ENCODE results near the gene FAM168B.

Gene FAM168B

GRCh38 chr2:131043199-131044074, 49.8 kb downstream of the FAM168B start:
- no peak overlapping the region for H3K4me3 Mint-ChIP-seq
- H3K36me3 Mint-ChIP-seq: peaks cover 29 to 35% of the 10 kb centered on the region in 2 donors
- no peaks in the 10 kb centered on the region for H3K9me3 Mint-ChIP-seq
- peaks cover 11 to 25% of the 10 kb centered on the region in 2 donors for H3K4me1 Mint-ChIP-seq
- no peak for ATAC-seq (replicated peaks)
- no peak for DNase-seq
- peaks cover 21 to 33% of the 10 kb centered on the region in 2 donors for H3K27me3 Mint-ChIP-seq
- H3K27ac Mint-ChIP-seq: peak overlapping the region; percentile 5

DNA sequence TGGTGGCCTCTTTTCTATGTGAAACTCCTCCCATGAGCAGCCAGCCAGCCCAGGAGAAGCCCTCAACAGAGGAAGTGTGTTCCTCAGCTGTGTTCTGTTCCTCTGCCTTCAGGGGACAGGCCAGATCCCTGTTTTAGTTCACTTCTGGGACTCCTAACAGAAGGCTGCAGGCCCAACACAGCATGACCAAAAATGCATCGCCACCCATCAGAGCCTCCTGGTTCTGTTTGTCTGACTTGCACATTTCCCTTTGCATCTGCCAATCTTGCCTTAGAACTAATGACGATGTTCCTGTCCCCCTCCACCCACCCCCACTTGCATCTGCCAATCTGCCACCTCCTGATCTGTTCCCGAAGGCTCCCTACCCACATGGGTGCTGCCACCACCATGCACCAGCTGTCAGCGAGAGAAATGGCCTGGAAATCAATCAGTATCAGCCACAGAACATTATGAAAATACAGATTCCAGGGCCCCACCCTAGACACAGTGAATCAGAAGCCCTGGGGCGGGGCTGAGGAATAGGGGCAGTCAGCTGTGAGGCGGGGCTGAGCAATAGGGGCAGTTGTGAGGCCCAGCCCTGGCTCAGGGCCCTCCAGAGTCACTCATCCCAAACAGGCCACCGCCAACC, 51.0 kb downstream of the FAM168B start:
- no peak for ATAC-seq (replicated peaks)
- peaks cover 11 to 25% of the 10 kb centered on the region in 2 donors for H3K4me1 Mint-ChIP-seq

DNA sequence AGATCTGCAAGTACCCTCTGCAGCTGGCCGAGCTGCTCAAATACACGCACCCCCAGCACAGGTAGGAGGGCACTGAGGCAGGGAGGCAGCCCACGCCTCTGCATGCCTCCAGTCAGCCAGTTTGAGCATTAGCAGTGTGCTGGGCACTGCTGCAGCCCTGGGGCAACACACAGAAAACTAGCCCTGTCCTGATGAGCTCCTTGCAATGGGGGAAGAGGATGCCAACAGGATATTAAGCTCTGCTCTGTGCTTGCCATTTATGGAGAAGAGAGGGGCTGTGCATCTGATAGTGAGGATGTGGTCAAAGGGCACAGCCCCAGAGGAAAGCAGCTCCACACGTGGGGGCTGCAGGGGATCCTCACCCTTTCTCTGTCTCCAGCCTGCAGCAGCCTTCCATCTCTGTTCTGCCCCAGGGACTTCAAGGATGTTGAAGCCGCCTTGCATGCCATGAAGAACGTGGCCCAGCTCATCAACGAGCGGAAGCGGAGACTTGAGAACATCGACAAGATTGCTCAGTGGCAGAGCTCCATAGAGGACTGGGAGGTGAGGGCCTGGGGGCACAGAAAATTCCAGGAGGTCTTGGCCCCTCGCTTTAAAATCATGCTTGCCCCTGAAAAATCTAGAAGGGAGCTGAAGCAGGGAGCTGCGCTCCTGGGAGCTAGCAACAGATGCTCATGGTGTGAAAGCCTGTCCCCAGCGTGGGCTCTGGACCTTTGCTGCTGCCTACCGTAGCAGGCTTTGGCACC, 51.7 kb downstream of the FAM168B start:
- no peaks in the 10 kb centered on the region for H3K9me3 Mint-ChIP-seq
- DNase-seq: no peak
- H3K4me3 Mint-ChIP-seq: no peak overlapping the region
- H3K27me3 Mint-ChIP-seq: peaks cover 30 to 52% of the 10 kb centered on the region in 2 donors
- peaks cover 21 to 22% of the 10 kb centered on the region in 2 donors for H3K36me3 Mint-ChIP-seq
- peaks cover 11 to 25% of the 10 kb centered on the region in 2 donors for H3K4me1 Mint-ChIP-seq
- H3K27ac Mint-ChIP-seq: no peak overlapping the region
- no peak for ATAC-seq (replicated peaks)

More for the DNA sequence above, 51.0 kb downstream of the FAM168B start:
- no peak for DNase-seq
- Mint-ChIP-seq H3K9me3 (no peaks in the 10 kb centered on the region), H3K36me3 (peaks cover 26 to 27% of the 10 kb centered on the region in 2 donors), H3K27me3 (peaks cover 28 to 45% of the 10 kb centered on the region in 2 donors), H3K27ac (no peak overlapping the region), H3K4me3 (no peak overlapping the region)

DNA sequence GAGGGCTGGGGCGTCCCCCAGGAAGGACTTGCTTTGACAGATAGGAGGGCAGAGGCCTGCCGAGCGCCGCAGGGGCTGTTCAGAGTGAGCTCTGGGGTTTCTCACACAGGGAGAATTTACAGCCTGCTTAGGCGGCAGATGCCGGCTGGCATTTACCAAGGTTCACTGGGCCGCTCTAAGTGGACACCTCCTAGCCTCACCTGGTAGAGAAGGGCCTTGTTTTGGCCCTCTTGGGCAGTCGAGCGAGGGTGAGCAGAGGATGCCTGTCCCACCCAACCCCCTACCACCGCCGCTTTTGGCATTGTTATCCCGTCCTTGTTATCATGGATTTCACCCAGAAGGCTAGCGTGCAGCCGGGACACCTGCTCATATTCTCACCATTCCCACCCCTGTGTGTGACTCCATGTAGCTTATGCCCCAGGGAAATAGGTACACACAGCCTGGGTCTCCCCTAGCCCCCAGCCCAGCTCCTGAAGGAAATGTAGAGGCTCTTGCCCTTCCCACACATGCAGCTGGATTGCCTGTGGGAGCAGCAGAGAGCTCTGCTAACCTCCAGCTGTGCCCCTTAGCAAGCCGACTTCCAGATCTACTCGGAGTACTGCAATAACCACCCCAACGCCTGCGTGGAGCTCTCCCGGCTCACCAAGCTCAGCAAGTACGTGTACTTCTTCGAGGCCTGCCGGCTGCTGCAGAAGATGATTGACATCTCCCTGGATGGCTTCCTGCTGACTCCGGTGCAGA, 52.4 kb downstream of the FAM168B start:
- Mint-ChIP-seq H3K4me1 (peaks cover 11 to 25% of the 10 kb centered on the region in 2 donors), H3K9me3 (no peaks in the 10 kb centered on the region), H3K36me3 (peaks cover 15 to 19% of the 10 kb centered on the region in 2 donors), H3K4me3 (peak overlapping the region; percentile 31 to 53), H3K27me3 (peaks cover 36 to 59% of the 10 kb centered on the region in 2 donors), H3K27ac (no peak overlapping the region)
- DNase-seq (no peak), ATAC-seq (replicated peaks) (no peak)

DNA sequence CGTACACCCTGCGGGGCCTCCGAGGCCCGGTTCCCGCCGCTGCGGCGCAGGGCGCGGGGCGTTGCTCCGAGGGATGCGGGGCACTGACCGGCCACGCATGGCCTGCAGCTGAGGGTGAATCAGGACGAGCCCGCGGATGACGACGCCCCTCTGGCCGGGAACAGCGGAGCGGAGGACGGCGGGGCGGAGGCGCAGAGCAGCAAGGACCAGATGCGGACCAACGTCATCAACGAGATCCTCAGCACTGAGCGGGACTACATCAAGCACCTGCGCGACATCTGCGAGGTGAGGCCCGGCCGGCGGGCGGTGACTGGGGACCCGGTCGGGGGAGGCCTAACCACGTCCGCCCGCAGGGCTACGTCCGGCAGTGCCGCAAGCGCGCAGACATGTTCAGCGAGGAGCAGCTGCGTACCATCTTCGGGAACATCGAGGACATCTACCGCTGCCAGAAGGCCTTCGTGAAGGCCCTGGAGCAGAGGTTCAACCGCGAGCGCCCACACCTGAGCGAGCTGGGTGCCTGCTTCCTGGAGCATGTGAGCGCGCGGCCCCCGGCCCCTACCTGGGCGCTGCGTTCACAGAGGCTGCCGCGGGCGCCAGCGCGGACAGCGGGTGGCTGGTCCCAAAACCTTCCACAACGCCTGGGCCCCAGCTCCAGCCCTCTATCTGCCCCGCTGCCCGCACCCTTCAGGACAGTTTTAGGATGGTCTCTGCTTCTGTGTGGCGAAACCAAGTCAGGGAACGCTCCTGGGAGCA, 53.2 kb downstream of the FAM168B start:
- DNase-seq: no peak
- Mint-ChIP-seq H3K4me3 (peak overlapping the region in 1 of 2 donors; percentile 53), H3K9me3 (no peaks in the 10 kb centered on the region), H3K27me3 (peaks cover 40 to 67% of the 10 kb centered on the region in 2 donors), H3K4me1 (peaks cover 11 to 25% of the 10 kb centered on the region in 2 donors), H3K27ac (no peak overlapping the region), H3K36me3 (peaks cover 15 to 19% of the 10 kb centered on the region in 2 donors)
- ATAC-seq (replicated peaks): peak; percentile 42 to 57

DNA sequence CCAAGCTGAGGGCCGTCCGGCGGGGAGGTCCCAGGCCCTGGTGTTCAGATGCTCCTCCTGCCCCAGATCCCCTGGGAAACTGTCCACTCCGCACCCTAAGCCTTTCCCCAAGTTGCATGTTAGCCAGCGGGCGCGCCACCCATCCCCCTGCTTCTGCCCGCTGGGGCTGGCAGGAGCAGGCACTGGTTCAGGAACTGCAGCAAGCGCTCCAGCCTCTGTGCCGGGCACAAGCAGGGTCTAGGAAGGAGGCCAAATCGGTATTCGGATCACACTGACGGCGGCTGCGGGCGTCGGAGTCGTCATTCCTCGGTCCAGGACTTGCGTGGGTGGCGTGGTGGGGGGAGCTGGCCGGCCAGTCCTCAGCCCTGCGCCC, 53.7 kb downstream of the FAM168B start:
- Mint-ChIP-seq H3K27me3 (peaks cover 40 to 69% of the 10 kb centered on the region in 2 donors), H3K4me1 (peaks cover 11 to 25% of the 10 kb centered on the region in 2 donors), H3K36me3 (peaks cover 15 to 19% of the 10 kb centered on the region in 2 donors), H3K9me3 (no peaks in the 10 kb centered on the region), H3K4me3 (no peak overlapping the region), H3K27ac (no peak overlapping the region)
- ATAC-seq (replicated peaks) (no peak), DNase-seq (no peak)

GRCh38 chr2:131039101-131039440, 54.2 kb downstream of the FAM168B start:
- Mint-ChIP-seq H3K27ac (no peak overlapping the region), H3K9me3 (no peaks in the 10 kb centered on the region), H3K4me3 (no peak overlapping the region), H3K4me1 (peaks cover 11 to 25% of the 10 kb centered on the region in 2 donors), H3K36me3 (peaks cover 13 to 17% of the 10 kb centered on the region in 2 donors), H3K27me3 (peaks cover 43 to 74% of the 10 kb centered on the region in 2 donors)
- DNase-seq: no peak
- no peak for ATAC-seq (replicated peaks)

DNA sequence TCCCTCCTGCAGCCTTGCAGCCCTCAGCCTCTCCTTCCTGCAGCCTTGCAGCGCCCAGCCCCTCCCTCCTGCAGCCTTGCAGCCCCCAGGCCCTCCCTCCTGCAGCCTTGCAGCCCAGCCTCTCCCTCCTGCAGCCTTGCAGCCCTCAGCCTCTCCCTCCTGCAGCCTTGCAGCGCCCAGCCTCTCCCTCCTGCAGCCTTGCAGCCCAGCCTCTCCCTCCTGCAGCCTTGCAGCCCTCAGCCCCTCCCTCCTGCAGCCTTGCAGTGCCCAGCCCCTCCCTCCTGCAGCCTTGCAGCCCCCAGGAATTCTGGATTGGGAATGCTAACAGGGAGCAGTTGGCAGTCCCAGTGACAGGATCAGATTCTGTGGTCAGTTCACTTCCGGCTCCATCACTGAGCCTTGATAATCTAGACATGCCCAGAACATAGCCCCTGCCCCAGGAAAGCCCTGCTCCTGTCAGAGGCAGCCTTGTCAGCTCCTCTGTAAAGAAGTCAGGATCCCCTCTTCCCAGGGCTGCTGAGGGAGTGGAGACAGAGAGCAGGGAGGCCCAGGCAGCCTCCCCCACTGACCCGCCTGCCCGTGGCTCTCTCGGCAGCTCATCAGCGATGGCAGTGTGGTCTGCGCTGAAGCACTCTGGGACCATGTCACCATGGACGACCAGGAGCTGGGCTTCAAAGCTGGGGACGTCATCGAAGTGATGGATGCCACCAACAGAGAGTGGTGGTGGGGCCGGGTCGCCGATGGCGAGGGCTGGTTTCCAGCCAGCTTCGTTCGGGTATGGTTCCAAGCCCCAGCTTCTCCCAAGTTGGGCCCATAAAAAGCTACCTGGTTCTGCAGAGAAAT, 54.8 kb downstream of the FAM168B start:
- Mint-ChIP-seq H3K27me3 (peaks cover 49 to 80% of the 10 kb centered on the region in 2 donors), H3K27ac (no peak overlapping the region), H3K4me3 (no peak overlapping the region), H3K9me3 (no peaks in the 10 kb centered on the region), H3K4me1 (peaks cover 11 to 25% of the 10 kb centered on the region in 2 donors), H3K36me3 (peaks cover 9 to 13% of the 10 kb centered on the region in 2 donors)
- no peak for DNase-seq
- ATAC-seq (replicated peaks): no peak

DNA sequence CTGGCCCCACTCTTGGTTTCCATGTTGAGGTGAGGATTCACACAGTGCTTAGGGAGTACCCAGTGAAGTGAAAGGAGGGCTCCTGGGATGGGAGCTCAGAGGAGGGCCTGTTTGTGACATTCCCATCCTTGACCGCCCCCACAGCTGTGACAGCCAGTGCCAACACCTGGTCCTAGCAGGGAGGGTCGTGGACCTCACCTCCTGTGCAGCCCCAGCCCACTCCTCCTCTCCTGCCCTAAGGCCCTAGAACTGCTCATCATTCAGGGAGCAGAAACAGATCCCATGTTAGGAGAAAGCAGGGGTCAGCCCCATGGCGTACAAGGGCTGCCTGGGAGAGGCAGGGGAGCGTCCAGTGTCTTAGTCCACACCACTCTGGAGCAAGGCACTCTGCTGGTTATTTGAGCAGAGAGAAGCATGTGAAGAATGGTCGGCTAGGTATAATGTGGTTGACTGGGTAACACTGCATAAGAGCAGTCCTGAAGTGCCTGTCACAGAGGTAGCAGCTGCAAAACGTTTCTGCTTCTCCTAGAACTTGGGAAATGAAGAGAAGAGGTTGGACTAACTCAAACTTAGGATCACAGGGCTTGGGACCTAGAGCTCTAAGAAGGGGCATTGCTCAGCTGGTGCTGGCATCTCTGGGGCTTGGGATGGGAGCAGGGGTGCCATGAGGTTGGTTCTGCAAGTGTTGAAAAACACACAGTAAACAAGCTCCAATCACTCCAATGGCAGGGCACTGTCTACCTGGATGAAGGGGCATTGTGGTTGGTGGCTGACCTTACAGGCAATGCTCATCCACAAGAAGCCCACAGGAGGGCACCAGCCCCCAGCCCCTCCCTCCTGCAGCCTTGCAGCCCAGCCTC, 55.6 kb downstream of the FAM168B start:
- no peak for ATAC-seq (replicated peaks)
- H3K36me3 Mint-ChIP-seq: peaks cover 9 to 13% of the 10 kb centered on the region in 2 donors
- no peak overlapping the region for H3K27ac Mint-ChIP-seq

DNA sequence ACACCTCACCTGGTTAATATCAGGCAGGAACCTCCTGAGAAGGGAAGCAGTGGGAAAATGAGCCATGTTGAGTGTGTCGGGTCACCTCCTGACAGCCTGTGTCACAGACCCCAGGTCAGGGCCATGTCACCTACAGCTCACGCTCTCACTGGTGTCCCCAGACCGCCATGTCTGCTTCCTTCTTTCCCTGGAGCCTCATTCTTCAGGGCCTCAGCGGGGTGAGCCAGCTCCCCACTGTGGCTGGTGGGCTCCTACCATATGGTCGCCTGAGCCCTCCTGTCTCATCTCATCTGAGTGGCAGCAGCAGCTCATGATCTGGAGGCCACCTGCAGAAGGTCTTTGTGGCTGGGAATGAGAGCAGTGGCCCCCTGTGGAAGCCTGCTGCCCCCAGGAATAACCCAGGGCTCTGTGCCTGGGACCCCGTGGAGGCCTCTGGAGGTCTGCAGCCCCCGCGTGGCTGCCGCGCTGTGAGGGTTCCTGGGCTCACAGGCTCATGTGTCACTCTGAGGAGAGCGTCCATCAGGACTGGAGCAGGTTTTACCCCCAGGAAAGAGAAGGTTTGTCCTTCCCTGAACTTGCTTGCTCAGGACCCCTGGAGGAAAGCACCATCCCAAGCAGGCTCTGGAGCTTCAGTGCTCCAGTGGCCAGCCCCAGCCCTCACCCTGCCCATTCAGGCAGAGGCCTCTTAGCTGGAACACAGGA, 56.4 kb downstream of the FAM168B start:
- ATAC-seq (replicated peaks): no peak
- Mint-ChIP-seq H3K27me3 (peaks cover 57 to 87% of the 10 kb centered on the region in 2 donors), H3K36me3 (peaks cover 6 to 13% of the 10 kb centered on the region in 2 donors), H3K27ac (no peak overlapping the region), H3K4me1 (peaks cover 11 to 25% of the 10 kb centered on the region in 2 donors), H3K4me3 (no peak overlapping the region), H3K9me3 (no peaks in the 10 kb centered on the region)
- no peak for DNase-seq

More for the DNA sequence above, 55.6 kb downstream of the FAM168B start:
- Mint-ChIP-seq H3K27me3 (peaks cover 52 to 85% of the 10 kb centered on the region in 2 donors), H3K9me3 (no peaks in the 10 kb centered on the region), H3K4me1 (peaks cover 11 to 25% of the 10 kb centered on the region in 2 donors), H3K4me3 (no peak overlapping the region)
- DNase-seq: no peak

- H3K9me3 Mint-ChIP-seq: no peaks in the 10 kb centered on the region
- H3K4me3 Mint-ChIP-seq: no peak overlapping the region
- H3K36me3 Mint-ChIP-seq: peaks cover 1 to 8% of the 10 kb centered on the region in 2 donors
- peaks cover 9 to 20% of the 10 kb centered on the region in 2 donors for H3K4me1 Mint-ChIP-seq
- H3K27me3 Mint-ChIP-seq: peaks cover 52 to 88% of the 10 kb centered on the region in 2 donors
- DNase-seq: no peak
- H3K27ac Mint-ChIP-seq: no peak overlapping the region
- no peak for ATAC-seq (replicated peaks)
Observed at GRCh38 chr2:131036269-131036668, 57.0 kb downstream of the FAM168B start.

Measured in stimulated activated naive B cell treated with anti-CD40 and anti-IgM and Interleukin-4, amounts not matched to agents 10 μg/mL and 1 μg/mL and 100 μg/mL, for 72 hours (primary cell).